DND-41 (cell line): ENCODE results near the gene SYCP2.

Experiments used
- ATAC-seq: fragments of 200-7000 bp; cut with Tn5 transposase; 3 replicates; pipeline ENCODE4 v1.9.1; 2021; ENCODE audit warnings: low read depth; ENCODE audit not compliant: insufficient read depth
- DNase-seq: peaks from one replicate; pipeline ENCODE4 v3.0.0-alpha.2; 2020
- H2AFZ ChIP-seq: 2 replicates; pipeline ENCODE4 v1.6.0; 2012; ENCODE audit warnings: low read depth, low read length
- H3K27ac ChIP-seq: 2 replicates; pipeline ENCODE4 v1.5.1; 2012; ENCODE audit warnings: low read length, inconsistent platforms
- H3K27me3 ChIP-seq: fragments of 200-600 bp; sonication (generic); 2 replicates; pipeline ENCODE4 v1.6.0; 2012; ENCODE audit warnings: low read length, mild to moderate bottlenecking, inconsistent platforms; ENCODE audit not compliant: insufficient read depth, poor library complexity
- H3K36me3 ChIP-seq: 2 replicates; pipeline ENCODE4 v1.5.1; 2012; ENCODE audit warnings: low read length, inconsistent platforms; ENCODE audit not compliant: insufficient read depth
- H3K4me1 ChIP-seq: 2 replicates; pipeline ENCODE4 v1.5.1; 2012; ENCODE audit warnings: mild to moderate bottlenecking, low read length; ENCODE audit not compliant: insufficient read depth
- H3K4me2 ChIP-seq: 2 replicates; pipeline ENCODE4 v1.6.0; 2012; ENCODE audit warnings: mild to moderate bottlenecking, moderate library complexity, low read length, inconsistent platforms; ENCODE audit not compliant: insufficient read depth
- H3K4me3 ChIP-seq, 2 experiments: fragments of 200-600 bp in 1 of 2; shearing (Covaris generic) in 1 of 2; 2 replicates each; pipeline ENCODE4 v1.5.1; 2012 to 2016; ENCODE audit warnings: inconsistent platforms in 2 of 2, low read length in 2 of 2, mild to moderate bottlenecking in 2 of 2, low read depth in 1 of 2, moderate library complexity in 1 of 2
- H3K79me2 ChIP-seq: 2 replicates; pipeline ENCODE4 v1.6.0; 2012; ENCODE audit warnings: low read length, inconsistent platforms; ENCODE audit not compliant: insufficient read depth
- H3K9ac ChIP-seq: 2 replicates; pipeline ENCODE4 v1.6.0; 2012; ENCODE audit warnings: low read depth, mild to moderate bottlenecking, inconsistent platforms, low read length, moderate library complexity
- H3K9me3 ChIP-seq: 2 replicates; pipeline ENCODE4 v1.5.1; 2012; ENCODE audit warnings: low read length, moderate library complexity, mild to moderate bottlenecking, inconsistent platforms; ENCODE audit not compliant: insufficient read depth, severe bottlenecking
- H4K20me1 ChIP-seq: 2 replicates; pipeline ENCODE4 v1.6.0; 2012; ENCODE audit warnings: low read length; ENCODE audit not compliant: insufficient read depth
- EZH2 ChIP-seq: IDR thresholded peaks from 3 replicates; pipeline ENCODE4 v1.6.1; 2012; ENCODE audit warnings: borderline replicate concordance, low read depth, mild to moderate bottlenecking, moderate library complexity, low read length, inconsistent platforms; ENCODE audit not compliant: severe bottlenecking
- TF ChIP-seq, protein P1 (sequence below): IDR thresholded peaks from 2 replicates; pipeline ENCODE4 v1.5.1; 2012; ENCODE audit warnings: borderline replicate concordance, low read length, moderate library complexity, mild to moderate bottlenecking; ENCODE audit not compliant: poor library complexity, severe bottlenecking; ENCODE audit errors: extremely low read depth

Gene SYCP2

DNA sequence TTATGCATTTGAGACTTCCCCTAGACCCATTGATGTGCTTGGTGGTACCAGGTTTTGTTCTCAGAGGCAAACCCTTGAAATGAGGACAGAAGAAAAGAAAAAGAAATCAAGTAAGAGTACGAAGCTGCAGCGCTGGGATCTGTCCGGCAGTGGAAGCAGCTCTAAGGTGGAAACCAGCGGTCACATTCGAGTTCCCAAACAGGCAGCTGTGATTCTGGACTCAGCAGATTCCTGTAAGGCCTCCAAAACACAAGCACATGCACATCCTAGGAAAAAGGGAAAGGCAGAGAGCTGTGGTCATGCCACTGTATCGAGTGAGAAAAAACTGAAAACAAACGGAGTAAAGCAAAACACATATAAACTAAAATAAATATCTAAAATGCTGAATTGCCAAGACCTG, 11.3 kb upstream of the SYCP2 start:
- Histone ChIP-seq H3K27ac (no peak overlapping the region), H3K36me3 (peaks cover 40% of the 10 kb centered on the region), H3K9ac (no peak overlapping the region), H3K4me2 (no peak overlapping the region), H3K79me2 (peaks cover 18% of the 10 kb centered on the region), H4K20me1 (no peaks in the 10 kb centered on the region), H3K27me3 (no peaks in the 10 kb centered on the region), H2AFZ (no peak overlapping the region), H3K9me3 (no peaks in the 10 kb centered on the region), H3K4me3 (no peak overlapping the region), H3K4me1 (peaks cover 34% of the 10 kb centered on the region)
- ATAC-seq (no peak), DNase-seq (no peak)
- no peak for TF ChIP-seq EZH2
- TF ChIP-seq, protein P1, sequence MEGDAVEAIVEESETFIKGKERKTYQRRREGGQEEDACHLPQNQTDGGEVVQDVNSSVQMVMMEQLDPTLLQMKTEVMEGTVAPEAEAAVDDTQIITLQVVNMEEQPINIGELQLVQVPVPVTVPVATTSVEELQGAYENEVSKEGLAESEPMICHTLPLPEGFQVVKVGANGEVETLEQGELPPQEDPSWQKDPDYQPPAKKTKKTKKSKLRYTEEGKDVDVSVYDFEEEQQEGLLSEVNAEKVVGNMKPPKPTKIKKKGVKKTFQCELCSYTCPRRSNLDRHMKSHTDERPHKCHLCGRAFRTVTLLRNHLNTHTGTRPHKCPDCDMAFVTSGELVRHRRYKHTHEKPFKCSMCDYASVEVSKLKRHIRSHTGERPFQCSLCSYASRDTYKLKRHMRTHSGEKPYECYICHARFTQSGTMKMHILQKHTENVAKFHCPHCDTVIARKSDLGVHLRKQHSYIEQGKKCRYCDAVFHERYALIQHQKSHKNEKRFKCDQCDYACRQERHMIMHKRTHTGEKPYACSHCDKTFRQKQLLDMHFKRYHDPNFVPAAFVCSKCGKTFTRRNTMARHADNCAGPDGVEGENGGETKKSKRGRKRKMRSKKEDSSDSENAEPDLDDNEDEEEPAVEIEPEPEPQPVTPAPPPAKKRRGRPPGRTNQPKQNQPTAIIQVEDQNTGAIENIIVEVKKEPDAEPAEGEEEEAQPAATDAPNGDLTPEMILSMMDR, result no peak

DNA sequence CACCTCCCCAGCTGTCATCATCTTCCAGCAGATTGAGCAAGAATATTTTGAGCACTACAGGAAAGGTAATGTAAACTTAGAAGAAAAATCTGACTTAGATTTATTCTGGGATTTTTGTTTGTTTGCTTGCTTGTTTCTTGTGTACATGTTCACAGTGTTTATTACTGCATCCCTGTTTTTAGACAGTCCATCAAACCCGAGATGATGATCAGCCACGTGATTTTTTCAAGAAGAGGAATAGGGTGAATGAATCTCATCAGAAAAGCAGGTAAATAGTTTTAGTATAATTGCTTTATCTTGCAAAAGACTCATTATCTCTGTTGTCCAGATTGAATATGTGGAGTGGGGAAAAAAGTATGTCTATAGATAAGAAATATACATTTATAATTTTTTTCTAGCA, 8.8 kb upstream of the SYCP2 start:
- Histone ChIP-seq H3K79me2 (peaks cover 19% of the 10 kb centered on the region), H3K36me3 (peaks cover 40% of the 10 kb centered on the region), H3K9me3 (no peaks in the 10 kb centered on the region), H2AFZ (no peak overlapping the region), H3K27ac (no peak overlapping the region), H4K20me1 (no peaks in the 10 kb centered on the region), H3K27me3 (no peaks in the 10 kb centered on the region), H3K4me2 (peak overlapping the region; percentile 68; the same call in 1 of the 2 replicates), H3K4me3 (no peak overlapping the region), H3K4me1 (peaks cover 25% of the 10 kb centered on the region), H3K9ac (peak overlapping the region; percentile 73; the same call in 1 of the 2 replicates)
- TF ChIP-seq, protein P1, result no peak
- TF ChIP-seq EZH2, result no peak
- DNase-seq, result no peak
- no peak for ATAC-seq

DNA sequence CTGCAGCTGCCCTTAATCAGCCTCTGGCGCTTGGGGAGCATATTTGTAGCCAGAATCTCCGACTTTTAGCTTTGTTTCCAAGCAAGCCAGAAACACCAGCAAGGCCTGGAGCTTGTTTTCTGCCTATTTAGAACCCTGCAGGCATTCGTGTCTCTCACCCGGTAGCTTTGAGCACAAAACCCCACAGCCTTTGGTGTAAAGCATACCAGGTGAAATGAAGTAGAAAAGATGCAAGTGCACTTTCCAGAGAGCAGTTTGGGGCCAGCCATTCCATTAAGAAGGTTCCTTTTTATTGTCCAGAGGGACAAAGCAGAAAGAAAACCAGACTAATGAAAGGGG, 7.5 kb upstream of the SYCP2 start:
- Histone ChIP-seq H2AFZ (peak overlapping the region; percentile 98), H3K4me2 (peak overlapping the region; percentile 68), H3K4me3 (peak overlapping the region; percentile 31 to 71), H4K20me1 (no peaks in the 10 kb centered on the region), H3K27ac (peak overlapping the region; percentile 89), H3K36me3 (peaks cover 38% of the 10 kb centered on the region), H3K9ac (peak overlapping the region; percentile 73), H3K4me1 (peaks cover 25% of the 10 kb centered on the region), H3K79me2 (peaks cover 19% of the 10 kb centered on the region), H3K9me3 (no peaks in the 10 kb centered on the region), H3K27me3 (no peaks in the 10 kb centered on the region)
- no peak for DNase-seq
- no peak for ATAC-seq
- TF ChIP-seq EZH2, result no peak
- TF ChIP-seq, protein P1, result no peak
